GM12872 (cell line): ENCODE data around the gene RNF217.

Experiments used
- CTCF ChIP-seq: IDR thresholded peaks from 3 replicates; pipeline ENCODE4 v1.5.1; 2011; ENCODE audit warnings: low read depth, mild to moderate bottlenecking, low read length, moderate library complexity; ENCODE audit not compliant: insufficient read depth

The RNF217 gene

DNA sequence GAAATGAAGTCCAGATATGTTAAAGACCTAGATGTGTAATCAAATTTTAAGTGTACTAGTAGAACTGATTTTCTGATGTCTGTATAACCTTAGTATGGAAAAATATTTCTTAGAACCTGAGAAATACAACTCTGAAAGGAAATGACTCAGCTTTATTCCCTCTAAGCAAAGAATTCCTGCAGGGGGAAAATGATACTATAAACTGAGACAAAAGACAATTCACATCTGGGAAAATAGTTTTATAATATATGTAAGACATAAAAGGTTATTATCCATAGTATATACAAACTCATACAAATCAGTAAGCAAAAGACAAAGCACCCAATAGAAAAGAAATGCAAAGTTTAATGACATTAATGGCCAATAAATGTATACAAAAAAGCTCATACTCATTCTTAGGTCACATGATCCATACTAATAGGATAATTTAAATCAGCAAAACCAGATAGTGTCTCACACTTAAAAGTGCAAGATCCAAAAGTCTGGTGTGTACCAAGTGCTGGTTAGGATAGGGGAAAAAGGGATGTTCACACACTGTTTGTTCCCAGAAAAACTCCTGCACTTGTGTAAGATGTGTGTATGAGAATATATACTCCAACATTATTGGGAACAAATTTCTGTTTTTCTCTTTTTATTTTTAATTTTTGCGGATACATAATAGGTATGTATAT lies 22.6 kb downstream of the RNF217 start:
- no peak for TF ChIP-seq CTCF

DNA sequence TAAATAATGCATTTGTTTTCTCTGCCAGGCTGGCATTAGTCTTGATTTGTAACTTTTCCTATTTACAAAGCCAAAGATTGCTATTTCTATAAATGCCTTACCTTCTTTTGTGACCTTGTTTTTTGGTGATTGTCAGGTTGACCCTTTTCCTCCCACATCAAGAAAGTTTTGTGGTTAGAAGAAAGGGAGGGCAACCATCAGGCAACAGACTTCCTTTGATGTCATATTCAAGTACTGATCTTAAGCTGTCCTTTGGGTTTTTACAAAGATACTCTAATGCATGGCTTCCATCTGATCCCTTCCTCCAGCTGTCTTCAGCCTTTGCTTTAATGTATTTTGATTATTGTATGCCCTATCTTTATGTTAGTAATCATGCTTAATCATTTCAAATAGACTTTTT lies 23.9 kb downstream of the RNF217 start:
- no peak for TF ChIP-seq CTCF

GRCh38 chr6:124987291-124987690 lies 25.1 kb downstream of the RNF217 start:
- TF ChIP-seq CTCF, result no peak

DNA sequence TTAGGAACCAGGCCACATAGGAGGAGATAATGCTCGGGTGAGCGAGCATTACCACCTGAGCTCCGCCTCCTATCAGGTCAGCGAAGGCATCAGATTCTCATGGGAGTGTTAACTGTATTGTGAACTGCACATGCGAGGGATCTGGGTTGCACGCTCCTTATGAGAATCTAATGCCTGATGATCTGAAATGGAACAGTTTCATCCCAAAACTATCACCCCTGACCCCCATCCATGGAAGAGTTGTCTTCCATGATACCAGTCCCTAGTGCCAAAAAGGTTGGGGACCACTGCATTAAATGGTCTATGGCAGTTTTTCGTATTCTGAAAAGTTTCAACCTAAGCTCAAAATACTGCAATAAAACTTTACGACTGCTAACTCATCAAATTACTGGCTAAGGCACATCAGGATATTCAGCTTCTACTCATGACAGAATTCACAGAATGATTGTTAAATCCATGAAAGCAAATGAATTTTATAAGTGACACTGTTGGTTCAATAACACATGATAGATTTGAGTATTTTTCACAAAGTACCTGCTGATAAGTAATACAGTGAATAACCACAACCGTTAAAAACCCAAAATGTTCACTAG lies 25.9 kb downstream of the RNF217 start:
- no peak for TF ChIP-seq CTCF

GRCh38 chr6:124989136-124989983 lies 27.1 kb downstream of the RNF217 start:
- no peak for TF ChIP-seq CTCF

- no peak for TF ChIP-seq CTCF
Measured at GRCh38 chr6:124990988-124991387, 28.8 kb downstream of the RNF217 start.

- no peak for TF ChIP-seq CTCF
Measured at GRCh38 chr6:124991764-124992295, 29.6 kb downstream of the RNF217 start.
